ENCODE data around the gene PTRHD1.

Gene PTRHD1

GRCh38 chr2:24754985-24755705 lies 38.0 kb downstream of the PTRHD1 start:
- no peak overlapping the region for H3K4me2 ChIP-seq (ENCODE audit: low read length)
- H4K5ac ChIP-seq (ENCODE audit: low read length): no peak overlapping the region
- DNase-seq: no peak
- H3K4me1 ChIP-seq (ENCODE audit: control insufficient read depth, low read depth, low read length): no peaks in the 10 kb centered on the region
- no peak overlapping the region for H2BK120ac ChIP-seq (ENCODE audit: low read depth, low read length)
- no peak overlapping the region for H2AK5ac ChIP-seq (ENCODE audit: low read length)
- no CpG with 5 or more reads among the region's 3 CpGs for WGBS (ENCODE audit: extremely low coverage, insufficient coverage, low lambda C conversion rate)
- H3K9ac ChIP-seq (ENCODE audit: low read length): no peak overlapping the region
- H3K4me3 ChIP-seq (ENCODE audit: low read length): no peak overlapping the region
- no peak overlapping the region for H4K8ac ChIP-seq (ENCODE audit: low read depth, low read length)
- H3K18ac ChIP-seq (ENCODE audit: low read length): no peak overlapping the region
- no peaks in the 10 kb centered on the region for H3K79me1 ChIP-seq (ENCODE audit: low read length)
- H3K79me2 ChIP-seq (ENCODE audit: control insufficient read depth, insufficient read depth, low read length): no peaks in the 10 kb centered on the region
- H3K36me3 ChIP-seq (ENCODE audit: control insufficient read depth, insufficient read depth, low read length): no peaks in the 10 kb centered on the region
- H3K4ac ChIP-seq (ENCODE audit: low read depth, low read length): no peak overlapping the region
- no peak overlapping the region for H2BK15ac ChIP-seq (replicated peaks; ENCODE audit: low read depth)
- H3K27ac ChIP-seq (ENCODE audit: low read depth, low read length): no peak overlapping the region
- H2BK5ac ChIP-seq (ENCODE audit: low read length): no peak overlapping the region
- H3K27me3 ChIP-seq (ENCODE audit: insufficient read depth, low read length, poor library complexity): no peaks in the 10 kb centered on the region
- no peak overlapping the region for H3K23ac ChIP-seq (ENCODE audit: low read length)
- H3K56ac ChIP-seq (ENCODE audit: low read length): no peak overlapping the region

GRCh38 chr2:24749069-24749691 lies 44.0 kb downstream of the PTRHD1 start:
- no peak overlapping the region for H3K4me3 ChIP-seq (ENCODE audit: low read length)
- H4K8ac ChIP-seq (ENCODE audit: low read depth, low read length): no peak overlapping the region
- H3K9ac ChIP-seq (ENCODE audit: low read length): no peak overlapping the region
- no peaks in the 10 kb centered on the region for H3K27me3 ChIP-seq (ENCODE audit: insufficient read depth, low read length, poor library complexity)
- no peaks in the 10 kb centered on the region for H3K79me1 ChIP-seq (ENCODE audit: low read length)
- H3K56ac ChIP-seq (ENCODE audit: low read length): no peak overlapping the region
- H4K5ac ChIP-seq (ENCODE audit: low read length): no peak overlapping the region
- no peak overlapping the region for H3K23ac ChIP-seq (ENCODE audit: low read length)
- H3K79me2 ChIP-seq (ENCODE audit: control insufficient read depth, insufficient read depth, low read length): no peaks in the 10 kb centered on the region
- H2BK120ac ChIP-seq (ENCODE audit: low read depth, low read length): no peak overlapping the region
- H2BK5ac ChIP-seq (ENCODE audit: low read length): no peak overlapping the region
- no peak overlapping the region for H3K27ac ChIP-seq (ENCODE audit: low read depth, low read length)
- no CpG with 5 or more reads among the region's 7 CpGs for WGBS (ENCODE audit: extremely low coverage, insufficient coverage, low lambda C conversion rate)
- no peak overlapping the region for H2AK5ac ChIP-seq (ENCODE audit: low read length)
- H3K4ac ChIP-seq (ENCODE audit: low read depth, low read length): no peak overlapping the region
- H3K36me3 ChIP-seq (ENCODE audit: control insufficient read depth, insufficient read depth, low read length): no peaks in the 10 kb centered on the region
- peak; percentile 63 for DNase-seq
- H3K4me1 ChIP-seq (ENCODE audit: control insufficient read depth, low read depth, low read length): no peaks in the 10 kb centered on the region
- no peak overlapping the region for H3K18ac ChIP-seq (ENCODE audit: low read length)
- no peak overlapping the region for H2BK15ac ChIP-seq (replicated peaks; ENCODE audit: low read depth)
- no peak overlapping the region for H3K4me2 ChIP-seq (ENCODE audit: low read length)

GRCh38 chr2:24747299-24747698 lies 45.9 kb downstream of the PTRHD1 start:
- Histone ChIP-seq H3K23ac (ENCODE audit: low read length) (no peak overlapping the region), H3K4me3 (ENCODE audit: low read length) (no peak overlapping the region), H3K27me3 (ENCODE audit: insufficient read depth, low read length, poor library complexity) (no peaks in the 10 kb centered on the region), H3K9ac (ENCODE audit: low read length) (no peak overlapping the region), H3K79me2 (ENCODE audit: control insufficient read depth, insufficient read depth, low read length) (no peaks in the 10 kb centered on the region), H3K36me3 (ENCODE audit: control insufficient read depth, insufficient read depth, low read length) (no peaks in the 10 kb centered on the region), H3K4ac (ENCODE audit: low read depth, low read length) (no peak overlapping the region), H3K27ac (ENCODE audit: low read depth, low read length) (no peak overlapping the region), H2BK5ac (ENCODE audit: low read length) (no peak overlapping the region), H3K4me2 (ENCODE audit: low read length) (no peak overlapping the region), H3K79me1 (ENCODE audit: low read length) (no peaks in the 10 kb centered on the region), H3K56ac (ENCODE audit: low read length) (no peak overlapping the region), H2BK15ac (replicated peaks; ENCODE audit: low read depth) (no peak overlapping the region), H2AK5ac (ENCODE audit: low read length) (no peak overlapping the region), H4K5ac (ENCODE audit: low read length) (no peak overlapping the region), H2BK120ac (ENCODE audit: low read depth, low read length) (no peak overlapping the region), H4K8ac (ENCODE audit: low read depth, low read length) (no peak overlapping the region), H3K18ac (ENCODE audit: low read length) (no peak overlapping the region), H3K4me1 (ENCODE audit: control insufficient read depth, low read depth, low read length) (no peaks in the 10 kb centered on the region)
- no peak for DNase-seq
- no CpG with 5 or more reads among the region's 3 CpGs for WGBS (ENCODE audit: extremely low coverage, insufficient coverage, low lambda C conversion rate)

GRCh38 chr2:24745825-24746224 lies 47.4 kb downstream of the PTRHD1 start:
- no CpG with 5 or more reads among the region's 2 CpGs for WGBS (ENCODE audit: extremely low coverage, insufficient coverage, low lambda C conversion rate)
- Histone ChIP-seq H3K4ac (ENCODE audit: low read depth, low read length) (no peak overlapping the region), H3K4me2 (ENCODE audit: low read length) (no peak overlapping the region), H3K4me3 (ENCODE audit: low read length) (no peak overlapping the region), H4K5ac (ENCODE audit: low read length) (no peak overlapping the region), H3K27ac (ENCODE audit: low read depth, low read length) (no peak overlapping the region), H2BK5ac (ENCODE audit: low read length) (no peak overlapping the region), H3K36me3 (ENCODE audit: control insufficient read depth, insufficient read depth, low read length) (no peaks in the 10 kb centered on the region), H3K9ac (ENCODE audit: low read length) (no peak overlapping the region), H3K4me1 (ENCODE audit: control insufficient read depth, low read depth, low read length) (no peaks in the 10 kb centered on the region), H3K56ac (ENCODE audit: low read length) (no peak overlapping the region), H3K27me3 (ENCODE audit: insufficient read depth, low read length, poor library complexity) (no peaks in the 10 kb centered on the region), H3K18ac (ENCODE audit: low read length) (no peak overlapping the region), H4K8ac (ENCODE audit: low read depth, low read length) (no peak overlapping the region), H3K23ac (ENCODE audit: low read length) (no peak overlapping the region), H2BK15ac (replicated peaks; ENCODE audit: low read depth) (no peak overlapping the region), H2BK120ac (ENCODE audit: low read depth, low read length) (no peak overlapping the region), H2AK5ac (ENCODE audit: low read length) (no peak overlapping the region), H3K79me2 (ENCODE audit: control insufficient read depth, insufficient read depth, low read length) (no peaks in the 10 kb centered on the region), H3K79me1 (ENCODE audit: low read length) (no peaks in the 10 kb centered on the region)
- DNase-seq: no peak

- WGBS (ENCODE audit: extremely low coverage, insufficient coverage, low lambda C conversion rate): no CpG with 5 or more reads among the region's 1 CpG
- no peak overlapping the region for H2BK15ac ChIP-seq (replicated peaks; ENCODE audit: low read depth)
- no peak overlapping the region for H4K5ac ChIP-seq (ENCODE audit: low read length)
- H2AK5ac ChIP-seq (ENCODE audit: low read length): no peak overlapping the region
- no peak for DNase-seq
- H3K56ac ChIP-seq (ENCODE audit: low read length): no peak overlapping the region
- no peak overlapping the region for H3K4ac ChIP-seq (ENCODE audit: low read depth, low read length)
- H3K27me3 ChIP-seq (ENCODE audit: insufficient read depth, low read length, poor library complexity): no peaks in the 10 kb centered on the region
- H3K9ac ChIP-seq (ENCODE audit: low read length): no peak overlapping the region
- no peak overlapping the region for H3K4me2 ChIP-seq (ENCODE audit: low read length)
- H4K8ac ChIP-seq (ENCODE audit: low read depth, low read length): no peak overlapping the region
- no peak overlapping the region for H3K18ac ChIP-seq (ENCODE audit: low read length)
- no peak overlapping the region for H3K23ac ChIP-seq (ENCODE audit: low read length)
- no peak overlapping the region for H2BK120ac ChIP-seq (ENCODE audit: low read depth, low read length)
- no peak overlapping the region for H2BK5ac ChIP-seq (ENCODE audit: low read length)
- no peaks in the 10 kb centered on the region for H3K79me1 ChIP-seq (ENCODE audit: low read length)
- no peaks in the 10 kb centered on the region for H3K36me3 ChIP-seq (ENCODE audit: control insufficient read depth, insufficient read depth, low read length)
- H3K4me3 ChIP-seq (ENCODE audit: low read length): no peak overlapping the region
- H3K4me1 ChIP-seq (ENCODE audit: control insufficient read depth, low read depth, low read length): no peaks in the 10 kb centered on the region
- H3K27ac ChIP-seq (ENCODE audit: low read depth, low read length): no peak overlapping the region
- no peaks in the 10 kb centered on the region for H3K79me2 ChIP-seq (ENCODE audit: control insufficient read depth, insufficient read depth, low read length)
These were observed 48.8 kb downstream of the PTRHD1 start for GRCh38 chr2:24744356-24744755.

GRCh38 chr2:24743924-24744323 lies 49.3 kb downstream of the PTRHD1 start:
- Histone ChIP-seq H3K4ac (ENCODE audit: low read depth, low read length) (no peak overlapping the region), H3K23ac (ENCODE audit: low read length) (no peak overlapping the region), H3K4me2 (ENCODE audit: low read length) (no peak overlapping the region), H3K79me1 (ENCODE audit: low read length) (no peaks in the 10 kb centered on the region), H2BK120ac (ENCODE audit: low read depth, low read length) (no peak overlapping the region), H3K79me2 (ENCODE audit: control insufficient read depth, insufficient read depth, low read length) (no peaks in the 10 kb centered on the region), H2BK15ac (replicated peaks; ENCODE audit: low read depth) (no peak overlapping the region), H2AK5ac (ENCODE audit: low read length) (no peak overlapping the region), H3K4me3 (ENCODE audit: low read length) (no peak overlapping the region), H3K18ac (ENCODE audit: low read length) (no peak overlapping the region), H2BK5ac (ENCODE audit: low read length) (no peak overlapping the region), H4K8ac (ENCODE audit: low read depth, low read length) (no peak overlapping the region), H3K4me1 (ENCODE audit: control insufficient read depth, low read depth, low read length) (no peaks in the 10 kb centered on the region), H3K36me3 (ENCODE audit: control insufficient read depth, insufficient read depth, low read length) (no peaks in the 10 kb centered on the region), H3K9ac (ENCODE audit: low read length) (no peak overlapping the region), H3K27ac (ENCODE audit: low read depth, low read length) (no peak overlapping the region), H4K5ac (ENCODE audit: low read length) (no peak overlapping the region), H3K56ac (ENCODE audit: low read length) (no peak overlapping the region), H3K27me3 (ENCODE audit: insufficient read depth, low read length, poor library complexity) (no peaks in the 10 kb centered on the region)
- WGBS (ENCODE audit: extremely low coverage, insufficient coverage, low lambda C conversion rate): no CpG with 5 or more reads among the region's 3 CpGs
- DNase-seq: no peak
